GM12873 (cell line): ENCODE results near the gene SIGMAR1.

Experiments used
- TF ChIP-seq, protein P1 (sequence below): IDR thresholded peaks from 2 replicates; pipeline ENCODE4 v1.5.1; 2012; ENCODE audit warnings: low read depth, mild to moderate bottlenecking, moderate library complexity, low read length, control low read depth; ENCODE audit not compliant: insufficient read depth; ENCODE audit errors: missing control alignments

SIGMAR1 gene

GRCh38 chr9:34654323-34655051, 16.9 kb upstream of the SIGMAR1 start:
- TF ChIP-seq, protein P1, sequence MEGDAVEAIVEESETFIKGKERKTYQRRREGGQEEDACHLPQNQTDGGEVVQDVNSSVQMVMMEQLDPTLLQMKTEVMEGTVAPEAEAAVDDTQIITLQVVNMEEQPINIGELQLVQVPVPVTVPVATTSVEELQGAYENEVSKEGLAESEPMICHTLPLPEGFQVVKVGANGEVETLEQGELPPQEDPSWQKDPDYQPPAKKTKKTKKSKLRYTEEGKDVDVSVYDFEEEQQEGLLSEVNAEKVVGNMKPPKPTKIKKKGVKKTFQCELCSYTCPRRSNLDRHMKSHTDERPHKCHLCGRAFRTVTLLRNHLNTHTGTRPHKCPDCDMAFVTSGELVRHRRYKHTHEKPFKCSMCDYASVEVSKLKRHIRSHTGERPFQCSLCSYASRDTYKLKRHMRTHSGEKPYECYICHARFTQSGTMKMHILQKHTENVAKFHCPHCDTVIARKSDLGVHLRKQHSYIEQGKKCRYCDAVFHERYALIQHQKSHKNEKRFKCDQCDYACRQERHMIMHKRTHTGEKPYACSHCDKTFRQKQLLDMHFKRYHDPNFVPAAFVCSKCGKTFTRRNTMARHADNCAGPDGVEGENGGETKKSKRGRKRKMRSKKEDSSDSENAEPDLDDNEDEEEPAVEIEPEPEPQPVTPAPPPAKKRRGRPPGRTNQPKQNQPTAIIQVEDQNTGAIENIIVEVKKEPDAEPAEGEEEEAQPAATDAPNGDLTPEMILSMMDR: no peak

GRCh38 chr9:34653151-34654072, 15.8 kb upstream of the SIGMAR1 start:
- TF ChIP-seq, protein P1: no peak

- TF ChIP-seq, protein P1: no peak
Observed at GRCh38 chr9:34652602-34653000, 15.0 kb upstream of the SIGMAR1 start.

GRCh38 chr9:34651876-34652601, 14.5 kb upstream of the SIGMAR1 start, which contains the start of gene IL11RA:
IL11RA (plus strand) TSS chr9:34652185; CDS start chr9:34655218, 3,033 bp downstream.
- TF ChIP-seq, protein P1: no peak

GRCh38 chr9:34651321-34651720, 13.7 kb upstream of the SIGMAR1 start:
- TF ChIP-seq, protein P1: no peak

- TF ChIP-seq, protein P1: no peak
Observed at GRCh38 chr9:34650816-34651215, 13.2 kb upstream of the SIGMAR1 start.
